ENCODE data around the gene KCNQ1. TPM values are rescaled to one million over a fixed set of nuclear protein-coding genes. Genes with fewer than 3 reads are reported as not detected.

KCNQ1 gene
- total RNA-seq, 1 donor from 2014 or later = 43.0 TPM

- intact Hi-C loops (cut with DNase I) = loop anchor here (10.0 kb wide), 1 partner anchor 704 kb away; no protein-coding TSS in a partner anchor
- DNase-seq (ENCODE audit: low spot score) = peak; percentile 90
Observed at GRCh38 chr11:2898366-2899079, 453.7 kb downstream of the KCNQ1 start.

Other genes starting within 250 kb of the KCNQ1 start
- not detected for gene ASCL2, start 174.4 kb upstream of the KCNQ1 start, total RNA-seq
- 23.2 TPM for gene C11orf21, start 143.1 kb upstream of the KCNQ1 start, total RNA-seq
- gene TSPAN32, start 143.0 kb upstream of the KCNQ1 start, total RNA-seq = 26.2 TPM
- 663 TPM for gene CD81, start 67.7 kb upstream of the KCNQ1 start, total RNA-seq
- gene TSSC4, start 44.3 kb upstream of the KCNQ1 start, total RNA-seq = 36.2 TPM
- not detected for gene TRPM5, start 494 bp upstream of the KCNQ1 start, total RNA-seq

Data from cardiac septum (tissue), 1 donor.